Measurements from ENCODE around the gene ASIC4. TPM values are rescaled to one million over a fixed set of nuclear protein-coding genes. Genes with fewer than 3 reads are reported as not detected.

The ASIC4 gene
- total and polyA plus RNA-seq, 2 of the 13 experiments (the other 11 are each of a cell fraction or from before 2014, with no cell fraction given): 0.03 TPM; not detected in 1

- 0 out of 2 replicates have a peak, but pooled peaks have one; percentile 43 for TF ChIP-seq HIC2 (CRISPR knock-in tag; IDR thresholded peaks at IDR 0.05; ENCODE audit: low read depth)
- no peak for TF ChIP-seq KDM1A (CRISPR knock-in tag; IDR thresholded peaks at IDR 0.05)
- TF ChIP-seq ZNF12 (CRISPR knock-in tag; IDR thresholded peaks at IDR 0.05): no peak
- peak; percentile 79 for TF ChIP-seq MAX (IDR thresholded peaks at IDR 0.05)
- TF ChIP-seq ZNF776 (CRISPR knock-in tag; IDR thresholded peaks at IDR 0.05): no peak
- TF ChIP-seq TBL1XR1 (IDR thresholded peaks at IDR 0.05; ENCODE audit: borderline replicate concordance, low read length, partially characterized antibody): no peak
- TF ChIP-seq ZNF512 (CRISPR knock-in tag; IDR thresholded peaks at IDR 0.05): peak; percentile 36; the same call in 1 of the 2 replicates
- TF ChIP-seq ZFP82 (CRISPR knock-in tag; IDR thresholded peaks at IDR 0.05; ENCODE audit: borderline replicate concordance): peak; percentile 20; the same call in 1 of the 2 replicates
- TF ChIP-seq SP2 (CRISPR knock-in tag; IDR thresholded peaks at IDR 0.05): no peak; the same call in 1 of the 2 replicates
- no peak for TF ChIP-seq EZH2 (conservative IDR thresholded peaks at IDR 0.05; ENCODE audit: low read depth, low read length)
- TF ChIP-seq HMGA1 (CRISPR knock-in tag; conservative IDR thresholded peaks at IDR 0.05): no peak
- peak; percentile 8; the same call in 1 of the 2 replicates for TF ChIP-seq SIX4 (CRISPR knock-in tag; IDR thresholded peaks at IDR 0.05)
- 0 out of 2 replicates have a peak, but pooled peaks have one; percentile 12 for TF ChIP-seq ZNF446 (CRISPR knock-in tag; IDR thresholded peaks at IDR 0.05)
- no peak for TF ChIP-seq FOSL2 (CRISPR knock-in tag; IDR thresholded peaks at IDR 0.05)
- TF ChIP-seq, protein P1, sequence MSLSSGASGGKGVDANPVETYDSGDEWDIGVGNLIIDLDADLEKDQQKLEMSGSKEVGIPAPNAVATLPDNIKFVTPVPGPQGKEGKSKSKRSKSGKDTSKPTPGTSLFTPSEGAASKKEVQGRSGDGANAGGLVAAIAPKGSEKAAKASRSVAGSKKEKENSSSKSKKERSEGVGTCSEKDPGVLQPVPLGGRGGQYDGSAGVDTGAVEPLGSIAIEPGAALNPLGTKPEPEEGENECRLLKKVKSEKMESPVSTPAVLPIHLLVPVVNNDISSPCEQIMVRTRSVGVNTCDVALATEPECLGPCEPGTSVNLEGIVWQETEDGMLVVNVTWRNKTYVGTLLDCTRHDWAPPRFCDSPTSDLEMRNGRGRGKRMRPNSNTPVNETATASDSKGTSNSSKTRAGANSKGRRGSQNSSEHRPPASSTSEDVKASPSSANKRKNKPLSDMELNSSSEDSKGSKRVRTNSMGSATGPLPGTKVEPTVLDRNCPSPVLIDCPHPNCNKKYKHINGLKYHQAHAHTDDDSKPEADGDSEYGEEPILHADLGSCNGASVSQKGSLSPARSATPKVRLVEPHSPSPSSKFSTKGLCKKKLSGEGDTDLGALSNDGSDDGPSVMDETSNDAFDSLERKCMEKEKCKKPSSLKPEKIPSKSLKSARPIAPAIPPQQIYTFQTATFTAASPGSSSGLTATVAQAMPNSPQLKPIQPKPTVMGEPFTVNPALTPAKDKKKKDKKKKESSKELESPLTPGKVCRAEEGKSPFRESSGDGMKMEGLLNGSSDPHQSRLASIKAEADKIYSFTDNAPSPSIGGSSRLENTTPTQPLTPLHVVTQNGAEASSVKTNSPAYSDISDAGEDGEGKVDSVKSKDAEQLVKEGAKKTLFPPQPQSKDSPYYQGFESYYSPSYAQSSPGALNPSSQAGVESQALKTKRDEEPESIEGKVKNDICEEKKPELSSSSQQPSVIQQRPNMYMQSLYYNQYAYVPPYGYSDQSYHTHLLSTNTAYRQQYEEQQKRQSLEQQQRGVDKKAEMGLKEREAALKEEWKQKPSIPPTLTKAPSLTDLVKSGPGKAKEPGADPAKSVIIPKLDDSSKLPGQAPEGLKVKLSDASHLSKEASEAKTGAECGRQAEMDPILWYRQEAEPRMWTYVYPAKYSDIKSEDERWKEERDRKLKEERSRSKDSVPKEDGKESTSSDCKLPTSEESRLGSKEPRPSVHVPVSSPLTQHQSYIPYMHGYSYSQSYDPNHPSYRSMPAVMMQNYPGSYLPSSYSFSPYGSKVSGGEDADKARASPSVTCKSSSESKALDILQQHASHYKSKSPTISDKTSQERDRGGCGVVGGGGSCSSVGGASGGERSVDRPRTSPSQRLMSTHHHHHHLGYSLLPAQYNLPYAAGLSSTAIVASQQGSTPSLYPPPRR (CRISPR knock-in tag; IDR thresholded peaks at IDR 0.05; ENCODE audit: borderline replicate concordance): no peak
- TF ChIP-seq AKAP8 (CRISPR knock-in tag; IDR thresholded peaks at IDR 0.05): peak; percentile 83
- TF ChIP-seq ZBED4 (CRISPR knock-in tag; IDR thresholded peaks at IDR 0.05; ENCODE audit: borderline replicate concordance): no peak
Measured at GRCh38 chr2:219570194-219570923, 56.1 kb downstream of the ASIC4 start (continued).

All from HepG2 (cell line).